GM12878 (cell line): ENCODE results near the gene EPB41L4A. TPM values are rescaled to one million over a fixed set of nuclear protein-coding genes. Genes with fewer than 3 reads are reported as not detected.

Experiments used
- ATAC-seq: fragments of 200-7000 bp; cut with Tn5 transposase; 3 replicates; pipeline ENCODE4 v1.9.1; 2020; ENCODE audit warnings: mild to moderate bottlenecking, moderate library complexity
- BruUV-seq: library from RNA; stranded (reverse); fragments of 400-500 nt; replicated peaks from 2 replicates; lab custom pipeline; 2021; lab: Mats Ljungman, UMichigan
- CTCF ChIA-PET: fragments of 300-600 bp; sonication (Branson Sonifier 250); formaldehyde crosslinking; extraction: SDS; loops from one replicate; lab custom pipeline; 2021; ENCODE audit warnings: inconsistent platforms; lab: Yijun Ruan, JAX
- POLR2A ChIA-PET: fragments of 350-600 bp; formaldehyde crosslinking; extraction: SDS; loops from one replicate; lab custom pipeline; 2021; ENCODE audit warnings: inconsistent platforms; lab: Charles Lee
- RAD21 ChIA-PET: fragments of 300-600 bp; sonication (Branson Sonifier 250); formaldehyde crosslinking; loops from one replicate; lab custom pipeline; 2023; ENCODE audit warnings: antibody characterized with exemption; ENCODE audit not compliant: unreplicated experiment; lab: Charles Lee
- SMC1A ChIA-PET: fragments of 300-600 bp; sonication (Branson Sonifier 250); formaldehyde crosslinking; loops from one replicate; lab custom pipeline; 2023; ENCODE audit not compliant: unreplicated experiment, uncharacterized antibody; lab: Charles Lee
- DNase-seq: peaks from one replicate; pipeline ENCODE4 v3.0.0-alpha.2; 2011; ENCODE audit warnings: low read depth, low spot score
- FAIRE-seq: peaks from 3 replicates; lab custom pipeline; 2011; peaks lifted over from hg19 to GRCh38; lab: Jason Lieb, UNC
- H2AFZ ChIP-seq: 2 replicates; pipeline ENCODE4 v1.6.0; 2011; ENCODE audit warnings: low read depth, low read length, control low read depth; ENCODE audit not compliant: control insufficient read depth
- H3K27ac ChIP-seq: 2 replicates; pipeline ENCODE4 v1.5.1; 2011; ENCODE audit warnings: control low read depth; ENCODE audit not compliant: control insufficient read depth, insufficient read depth
- H3K27me3 ChIP-seq, 2 experiments: replicated peaks in 1 of 2; 2 replicates each; pipeline versions ENCODE4 v1.6.0 to v1.6.1; 2011; ENCODE audit warnings: low read length in 1 of 2; ENCODE audit not compliant: control insufficient read depth in 2 of 2, insufficient read depth in 2 of 2
- H3K36me3 ChIP-seq, 2 experiments: 2 replicates each; pipeline ENCODE4 v1.5.1; 2011; ENCODE audit warnings: low read length in 1 of 2; ENCODE audit not compliant: control insufficient read depth in 2 of 2, insufficient read depth in 2 of 2
- H3K4me1 ChIP-seq: 2 replicates; pipeline ENCODE4 v1.6.1; 2011; ENCODE audit warnings: mild to moderate bottlenecking, low read length, moderate library complexity, mixed read lengths; ENCODE audit not compliant: control insufficient read depth, insufficient read depth
- H3K4me2 ChIP-seq: 2 replicates; pipeline ENCODE4 v1.6.0; 2011; ENCODE audit warnings: control low read depth; ENCODE audit not compliant: control insufficient read depth, insufficient read depth
- H3K4me3 ChIP-seq: fragments of 200-600 bp; sonication (generic); 2 replicates; pipeline ENCODE4 v1.5.1; 2016
- H3K79me2 ChIP-seq: 2 replicates; pipeline ENCODE4 v1.6.0; 2011; ENCODE audit warnings: low read length; ENCODE audit not compliant: control insufficient read depth, insufficient read depth
- H3K9ac ChIP-seq: 2 replicates; pipeline ENCODE4 v1.8.0; 2011; ENCODE audit warnings: low read length, control low read depth, mixed read lengths; ENCODE audit not compliant: control insufficient read depth, insufficient read depth
- H3K9me3 ChIP-seq: replicated peaks from 3 replicates; pipeline ENCODE4 v1.5.1; 2011; ENCODE audit warnings: mild to moderate bottlenecking, low read length; ENCODE audit not compliant: control insufficient read depth, insufficient read depth
- H4K20me1 ChIP-seq: 2 replicates; pipeline ENCODE4 v1.6.0; 2011; ENCODE audit not compliant: control insufficient read depth, insufficient read depth
- BRCA1 ChIP-seq: IDR thresholded peaks from 2 replicates; pipeline ENCODE4 v1.6.1; 2011; ENCODE audit warnings: low read depth, low read length, improper control_type of control experiment
- CBX5 ChIP-seq: sonication (generic); IDR thresholded peaks from 2 replicates; pipeline ENCODE4 v1.6.1; 2016; ENCODE audit warnings: low read depth, moderate library complexity, mild to moderate bottlenecking, inconsistent platforms
- FOXM1 ChIP-seq: IDR thresholded peaks from 2 replicates; pipeline ENCODE4 v1.6.1; 2012; ENCODE audit warnings: low read depth, mild to moderate bottlenecking, inconsistent platforms, low read length, moderate library complexity
- IKZF2 ChIP-seq, 2 experiments: fragments of 450-650 bp; IDR thresholded peaks; 2 replicates each; pipeline ENCODE4 v1.6.1; 2017; ENCODE audit warnings: mild to moderate bottlenecking in 2 of 2, moderate library complexity in 2 of 2
- LARP7 ChIP-seq: fragments of 450-650 bp; IDR thresholded peaks from 2 replicates; pipeline ENCODE4 v1.6.1; 2017; ENCODE audit warnings: mild to moderate bottlenecking
- NR2C2 ChIP-seq: IDR thresholded peaks from 2 replicates; pipeline ENCODE4 v1.6.1; 2011; ENCODE audit warnings: borderline replicate concordance, low read depth; ENCODE audit not compliant: control insufficient read depth, insufficient read length
- RFX5 ChIP-seq: IDR thresholded peaks from 2 replicates; pipeline ENCODE4 v1.6.1; 2011; ENCODE audit warnings: low read depth, low read length, improper control_type of control experiment
- SMC3 ChIP-seq: IDR thresholded peaks from 2 replicates; pipeline ENCODE4 v1.6.1; 2011; ENCODE audit warnings: low read length, improper control_type of control experiment, borderline replicate concordance
- SUZ12 ChIP-seq: fragments of 200-600 bp; sonication (generic); IDR thresholded peaks from one replicate; pipeline ENCODE4 v1.6.1; 2018; ENCODE audit warnings: antibody characterized with exemption, mild to moderate bottlenecking; ENCODE audit not compliant: unreplicated experiment
- WGBS: methylation state at CpG from one replicate; pipeline ENCODE4 v1.1.6; 2016; ENCODE audit warnings: low lambda C conversion rate; ENCODE audit not compliant: insufficient replicate concordance, insufficient coverage; ENCODE audit errors: missing lambda C conversion rate; 5-methylcytosine and 5-hydroxymethylcytosine counted together
- in situ Hi-C: fragments of 300-500 bp; cut with MboI; formaldehyde crosslinking; loops from 9 replicates; pipeline ENCODE4 v1.14.3; 2018; ENCODE audit warnings: mixed read lengths
- intact Hi-C: fragments of 100-400 bp; cut with micrococcal nuclease; formaldehyde crosslinking; loops from one replicate; pipeline ENCODE4 v1.14.2; 2022; ENCODE audit not compliant: unreplicated experiment
- polyA plus RNA-seq, 11 experiments: library from polyadenylated mRNA; depleted of rRNA in 4 of 11; unstranded in 6 of 11; stranded (reverse) in 5 of 11; fragments of >200 nt; fragmentation: Nextera tagmentation in 4 of 11; fragmentation: Illumina TruSeq in 1 of 11; extraction: Ambion mirVana in 4 of 11; extraction: Trizol in 1 of 11; gene quantifications; 1 replicate in 1 of 11; 2 replicates in 10 of 11; pipeline versions ENCODE4 v1.2.1 to v1.2.3, GENCODE V29; 2011 to 2016; ENCODE audit warnings: inconsistent platforms in 2 of 11, missing spikeins in 2 of 11, low read depth in 1 of 11
- total RNA-seq, 4 experiments: library from RNA; depleted of rRNA in 3 of 4; stranded (reverse); fragments of >200 nt in 3 of 4; fragmentation: Illumina TruSeq in 1 of 4; extraction: Trizol in 1 of 4; gene quantifications; 2 replicates each; pipeline versions ENCODE4 v1.2.1 to v1.2.3, GENCODE V29; 2013 to 2021
- TF ChIP-seq, protein P1 (sequence below), 3 experiments: IDR thresholded peaks in 2 of 3; conservative IDR thresholded peaks in 1 of 3; 2 replicates each; pipeline ENCODE4 v1.5.1; 2011; ENCODE audit warnings: low read depth in 3 of 3, low read length in 3 of 3, mild to moderate bottlenecking in 3 of 3, control low read depth in 2 of 3, moderate library complexity in 2 of 3, inconsistent platforms in 1 of 3, mixed read lengths in 1 of 3; ENCODE audit not compliant: control insufficient read depth in 2 of 3, insufficient read depth in 1 of 3; ENCODE audit errors: extremely low read depth in 1 of 3

EPB41L4A gene
- total and polyA plus RNA-seq, 10 of the 15 experiments (the other 5 are each of a cell fraction or from before 2014, with no cell fraction given), result 0.10 to 0.67 (median 0.30) TPM

DNA sequence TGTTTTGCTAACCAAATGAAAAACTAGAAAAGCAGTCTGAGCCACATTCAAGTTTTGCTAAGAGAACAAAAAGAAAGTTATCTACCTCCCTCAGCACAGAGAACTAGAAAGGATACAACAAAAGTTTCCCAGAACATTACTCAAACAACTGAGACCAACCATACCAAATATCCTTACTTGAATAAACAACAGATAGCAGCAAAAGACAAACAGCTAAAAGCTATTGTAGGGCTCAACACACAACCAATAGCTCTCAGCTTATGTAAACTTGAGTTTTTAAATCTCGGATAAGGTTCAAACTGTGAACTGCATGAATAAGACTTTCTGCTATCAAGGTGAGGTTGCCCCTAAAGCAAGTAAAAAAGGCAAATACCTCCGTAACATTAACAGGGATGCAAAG lies 3.5 kb downstream of the EPB41L4A start:
- CTCF ChIA-PET, result interaction anchor here (1.7 to 6.8 kb wide), 2 partner anchors 113 to 240 kb away, joined by 7 to 78 read pairs; no protein-coding TSS in a partner anchor
- Histone ChIP-seq H3K27ac (no peak overlapping the region), H3K4me1 (no peaks in the 10 kb centered on the region), H3K9me3 (no peaks in the 10 kb centered on the region), H4K20me1 (no peaks in the 10 kb centered on the region), H3K9ac (no peak overlapping the region), H2AFZ (no peak overlapping the region), H3K4me2 (no peak overlapping the region), H3K79me2 (no peaks in the 10 kb centered on the region), H3K4me3 (no peak overlapping the region), H3K36me3 (no peaks in the 10 kb centered on the region), H3K27me3 (peaks cover 0 to 10% of the 10 kb centered on the region in 2 experiments)
- FAIRE-seq (no peak), ATAC-seq (no peak), DNase-seq (no peak)
- intact Hi-C loops (no loop called here), in situ Hi-C loops (no loop called here)
- BruUV-seq, result no TSS peak
- TF ChIP-seq SMC3, result no peak
- no peak for TF ChIP-seq IKZF2 (IDR thresholded peaks at IDR 0.05)
- no peak for TF ChIP-seq NR2C2
- TF ChIP-seq LARP7, result no peak
- TF ChIP-seq RFX5, result no peak
- TF ChIP-seq FOXM1, result no peak
- TF ChIP-seq SUZ12, result no peak
- no peak for TF ChIP-seq BRCA1
- TF ChIP-seq CBX5, result no peak
- TF ChIP-seq, protein P1, sequence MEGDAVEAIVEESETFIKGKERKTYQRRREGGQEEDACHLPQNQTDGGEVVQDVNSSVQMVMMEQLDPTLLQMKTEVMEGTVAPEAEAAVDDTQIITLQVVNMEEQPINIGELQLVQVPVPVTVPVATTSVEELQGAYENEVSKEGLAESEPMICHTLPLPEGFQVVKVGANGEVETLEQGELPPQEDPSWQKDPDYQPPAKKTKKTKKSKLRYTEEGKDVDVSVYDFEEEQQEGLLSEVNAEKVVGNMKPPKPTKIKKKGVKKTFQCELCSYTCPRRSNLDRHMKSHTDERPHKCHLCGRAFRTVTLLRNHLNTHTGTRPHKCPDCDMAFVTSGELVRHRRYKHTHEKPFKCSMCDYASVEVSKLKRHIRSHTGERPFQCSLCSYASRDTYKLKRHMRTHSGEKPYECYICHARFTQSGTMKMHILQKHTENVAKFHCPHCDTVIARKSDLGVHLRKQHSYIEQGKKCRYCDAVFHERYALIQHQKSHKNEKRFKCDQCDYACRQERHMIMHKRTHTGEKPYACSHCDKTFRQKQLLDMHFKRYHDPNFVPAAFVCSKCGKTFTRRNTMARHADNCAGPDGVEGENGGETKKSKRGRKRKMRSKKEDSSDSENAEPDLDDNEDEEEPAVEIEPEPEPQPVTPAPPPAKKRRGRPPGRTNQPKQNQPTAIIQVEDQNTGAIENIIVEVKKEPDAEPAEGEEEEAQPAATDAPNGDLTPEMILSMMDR (IDR thresholded peaks at IDR 0.05 in 2 of 3, conservative IDR thresholded peaks at IDR 0.05 in 1 of 3; ENCODE audit: control insufficient read depth in 2 of 3, extremely low read depth in 1 of 3, insufficient read depth in 1 of 3, low read depth in 3 of 3, low read length in 3 of 3), result no peak
- 77% methylated on average over 2 of the region's 2 CpGs for WGBS
- SMC1A ChIA-PET, result interaction anchor here (0.6 kb wide), 1 partner anchor 1548 kb away, joined by 3 read pairs; no protein-coding TSS in a partner anchor
- POLR2A ChIA-PET, result no interaction called here
- RAD21 ChIA-PET, result no interaction called here
